ENCODE measurements around the gene ANTXRL.
"Not testable (repeated sequence)": the region's sequence is repeated elsewhere in the genome, so short reads cannot be mapped to it uniquely, and the experiment has no call there.

DNA sequence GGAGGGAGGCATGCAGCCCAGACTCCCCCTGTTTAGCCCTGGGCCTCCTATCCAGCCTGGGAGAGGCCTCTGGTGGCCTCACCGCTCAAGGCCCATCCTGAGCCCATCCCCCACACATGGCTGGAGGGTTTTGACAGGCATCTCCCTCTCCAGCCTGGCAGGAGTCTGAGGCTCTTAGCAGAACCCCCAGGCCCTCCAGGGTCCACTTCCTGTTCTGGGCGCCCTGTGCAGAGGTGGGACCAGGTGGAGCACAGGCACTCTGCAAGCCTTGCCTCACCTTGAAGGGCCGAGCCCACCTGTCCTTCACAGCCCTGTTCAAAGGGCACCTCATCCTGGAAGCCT lies 13.5 kb downstream of the ANTXRL start:
- TF ChIP-seq POLR2A (IDR thresholded peaks at IDR 0.05); CTCF (IDR thresholded peaks at IDR 0.05); POLR2AphosphoS5 (IDR thresholded peaks at IDR 0.05; ENCODE audit: insufficient read depth in 1 of 2, low read depth in 1 of 2): not testable (repeated sequence)

Measured in vagina (tissue), 2 donors.